ENCODE data around the gene MACF1.
"Not testable (repeated sequence)": the region's sequence is repeated elsewhere in the genome, so short reads cannot be mapped to it uniquely, and the experiment has no call there.

Gene MACF1

DNA sequence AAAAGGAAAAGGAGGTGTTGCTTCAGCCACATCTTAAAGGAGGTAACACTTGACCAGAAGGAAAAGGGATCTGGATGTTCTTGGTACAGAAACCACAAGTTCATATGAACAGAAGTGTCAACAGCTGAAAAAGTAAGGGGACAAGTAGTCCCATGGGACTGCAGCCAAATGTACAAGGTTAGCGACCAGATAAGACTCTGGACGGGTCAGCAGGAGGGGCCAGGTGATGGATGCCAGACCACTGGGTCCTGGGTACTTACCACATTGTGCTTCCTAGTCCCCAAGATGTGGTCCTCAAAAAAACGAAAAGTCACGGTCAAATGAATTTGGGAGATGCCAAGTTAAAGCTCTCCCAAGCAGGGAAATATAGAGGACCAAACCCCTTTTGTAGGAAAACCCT is 270.3 kb downstream of the MACF1 start:
- no peak for DNase-seq

DNA sequence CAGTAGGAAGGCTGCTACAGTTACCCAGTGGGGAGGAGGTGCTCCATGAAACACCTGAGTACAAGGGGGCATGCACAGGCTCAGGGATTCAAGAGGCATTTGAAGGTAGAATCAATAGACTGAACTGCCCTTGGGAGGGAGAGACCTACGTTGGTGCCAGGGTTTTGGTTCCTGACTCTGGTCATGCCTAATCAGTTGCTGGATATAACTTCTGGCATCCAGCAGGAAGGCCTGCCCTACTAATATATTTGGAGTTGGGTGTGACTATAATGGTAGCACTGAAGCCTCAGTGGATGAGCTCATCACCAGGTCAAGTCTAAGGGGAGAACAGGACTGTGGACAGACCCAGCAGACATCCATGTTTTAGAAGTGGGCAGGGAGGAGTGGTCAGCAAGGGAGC is 271.1 kb downstream of the MACF1 start:
- not testable (repeated sequence) for DNase-seq

DNA sequence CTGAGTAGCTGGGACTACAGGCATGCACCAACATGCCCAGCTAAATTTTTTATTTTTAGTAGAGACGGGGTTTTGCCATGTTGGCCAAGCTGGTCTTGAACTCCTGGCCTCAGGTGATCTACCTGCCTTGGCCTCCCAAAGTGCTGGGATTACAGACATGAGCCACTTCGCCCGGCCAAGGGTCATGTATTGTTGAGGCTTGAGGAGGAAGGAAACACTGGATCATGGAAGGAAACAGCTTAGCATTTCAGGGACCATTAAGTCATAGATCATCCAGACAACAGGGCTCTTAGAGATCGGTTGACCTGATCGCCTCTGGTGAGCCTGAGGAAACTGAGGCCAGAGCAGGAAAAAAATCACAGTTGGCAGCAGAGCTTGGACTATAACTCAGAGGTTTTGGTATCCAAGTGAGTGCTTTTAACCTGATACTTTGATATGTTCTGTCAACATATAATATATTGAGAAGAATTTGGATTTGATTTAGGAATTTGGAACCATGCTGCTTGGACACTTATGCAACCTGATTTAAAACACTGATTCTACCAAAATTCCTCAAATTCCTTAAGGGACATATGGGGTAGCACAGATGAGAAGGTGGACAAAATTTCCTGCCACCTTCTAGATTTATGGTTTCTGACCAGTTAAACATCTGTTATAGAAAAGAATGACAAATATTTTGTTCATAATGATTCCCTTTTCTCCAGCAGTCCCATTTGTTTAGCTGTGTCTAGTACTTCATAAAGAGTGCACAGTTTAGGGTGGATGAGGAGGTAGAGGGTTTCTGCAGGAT is 273.8 kb downstream of the MACF1 start:
- no peak for DNase-seq

DNA sequence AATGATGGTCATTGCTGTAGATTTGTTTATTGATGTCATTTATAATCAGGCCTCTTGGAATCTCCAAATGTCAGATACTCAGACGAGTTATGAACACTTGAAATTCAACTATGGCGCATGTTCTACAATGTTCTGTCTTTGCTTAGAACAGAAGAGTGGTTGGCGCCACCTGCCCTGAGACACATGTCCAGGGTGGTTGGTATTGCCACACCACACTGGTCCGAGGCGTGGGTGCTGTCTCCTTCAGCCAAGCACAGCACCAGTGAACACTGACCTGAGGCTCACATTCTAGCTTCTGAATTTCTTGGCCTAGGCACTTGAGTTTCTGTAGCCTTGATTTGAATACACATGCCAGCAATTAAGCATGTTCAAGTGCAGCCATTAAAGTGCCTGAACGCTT is 276.8 kb downstream of the MACF1 start:
- no peak for DNase-seq

DNA sequence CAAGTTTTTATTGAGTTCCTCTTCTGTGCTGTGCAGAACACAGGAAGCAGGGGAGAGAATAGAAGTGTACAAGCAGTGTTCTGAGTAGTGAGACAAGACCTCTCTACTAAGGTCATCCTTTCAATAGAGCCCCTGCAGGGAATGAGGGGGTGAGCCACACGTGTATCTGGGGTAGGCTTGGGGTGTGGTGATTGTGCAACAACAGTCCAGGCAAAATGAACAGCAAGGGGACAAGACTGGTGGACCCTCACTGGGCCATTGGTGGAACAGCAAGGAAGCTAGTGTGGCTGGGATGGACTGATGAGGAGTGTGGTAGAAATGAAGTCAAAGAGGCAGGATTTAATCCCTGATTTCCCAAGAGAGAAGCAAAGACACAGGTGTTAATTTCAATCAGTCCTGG is 278.8 kb downstream of the MACF1 start:
- DNase-seq: no peak

DNA sequence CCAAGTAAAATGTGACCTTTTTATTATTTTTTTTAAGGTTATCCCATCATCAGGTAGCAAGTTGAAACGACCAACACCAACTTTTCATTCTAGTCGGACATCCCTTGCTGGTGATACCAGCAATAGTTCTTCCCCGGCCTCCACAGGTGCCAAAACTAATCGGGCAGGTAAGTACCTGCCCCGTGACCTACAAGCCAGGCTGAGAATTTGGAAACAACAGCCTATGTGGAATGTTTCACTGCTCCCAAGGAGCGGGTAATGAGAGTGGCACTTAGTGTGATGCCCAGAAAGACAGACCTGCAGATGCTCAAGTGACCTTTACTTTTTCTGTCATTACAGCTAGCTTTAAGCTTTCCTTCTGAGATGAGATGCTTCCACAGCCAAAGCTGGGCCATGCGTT is 280.1 kb downstream of the MACF1 start:
- no peak for DNase-seq

DNA sequence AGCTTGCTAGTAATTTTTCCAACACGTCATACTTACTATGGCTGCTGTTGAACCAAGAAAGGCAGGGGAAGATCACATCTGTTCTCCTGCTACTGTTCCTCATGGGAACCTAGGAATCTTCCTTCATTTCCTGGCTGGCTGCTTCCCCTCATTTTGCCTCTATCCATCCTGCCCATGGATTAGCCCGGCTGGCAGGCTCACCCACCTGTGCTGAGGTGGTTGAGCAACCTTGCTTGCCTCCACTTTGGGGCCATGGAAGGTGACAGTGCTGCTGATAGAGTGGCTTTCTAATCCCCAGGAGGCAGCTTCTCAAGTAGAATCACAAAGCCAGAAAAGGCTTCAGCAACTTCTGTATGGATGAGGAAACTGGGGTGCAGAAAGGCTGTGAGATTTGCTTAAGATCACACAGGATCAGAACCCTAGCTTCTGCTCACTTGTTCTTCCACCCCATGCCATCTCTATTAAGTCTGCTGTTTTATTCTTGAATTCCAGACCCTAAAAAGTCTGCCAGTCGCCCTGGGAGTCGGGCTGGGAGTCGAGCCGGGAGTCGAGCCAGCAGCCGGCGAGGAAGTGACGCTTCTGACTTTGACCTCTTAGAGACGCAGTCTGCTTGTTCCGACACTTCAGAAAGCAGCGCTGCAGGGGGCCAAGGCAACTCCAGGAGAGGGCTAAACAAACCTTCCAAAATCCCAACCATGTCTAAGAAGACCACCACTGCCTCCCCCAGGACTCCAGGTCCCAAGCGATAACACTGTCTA is 280.7 kb downstream of the MACF1 start:
- DNase-seq: no peak

DNA sequence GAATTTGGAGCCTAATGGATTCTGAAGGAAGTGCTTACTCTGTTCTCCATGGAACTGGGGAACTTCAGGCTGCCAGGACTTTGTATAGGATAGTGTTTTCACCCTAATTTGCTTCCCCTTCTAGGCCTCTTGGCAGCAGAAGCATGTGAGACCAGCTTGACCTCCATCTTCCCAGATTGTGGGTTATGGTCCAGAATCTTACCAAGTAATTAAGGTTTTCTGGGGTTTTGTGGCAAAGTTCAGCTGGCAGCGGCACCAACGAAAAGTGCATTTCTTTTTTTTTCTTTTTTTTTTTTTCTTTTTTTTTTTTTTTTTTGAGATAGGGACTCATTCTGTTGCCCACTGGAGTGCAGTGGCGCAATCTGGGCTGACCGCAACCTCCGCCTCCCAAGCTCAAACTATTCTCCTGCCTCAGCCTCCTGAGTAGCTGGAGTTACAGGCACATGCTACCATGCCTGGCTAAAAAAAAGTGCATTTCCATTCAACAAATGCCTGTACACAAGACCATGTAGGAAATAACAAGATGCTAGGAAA is 283.6 kb downstream of the MACF1 start:
- no peak for DNase-seq

DNA sequence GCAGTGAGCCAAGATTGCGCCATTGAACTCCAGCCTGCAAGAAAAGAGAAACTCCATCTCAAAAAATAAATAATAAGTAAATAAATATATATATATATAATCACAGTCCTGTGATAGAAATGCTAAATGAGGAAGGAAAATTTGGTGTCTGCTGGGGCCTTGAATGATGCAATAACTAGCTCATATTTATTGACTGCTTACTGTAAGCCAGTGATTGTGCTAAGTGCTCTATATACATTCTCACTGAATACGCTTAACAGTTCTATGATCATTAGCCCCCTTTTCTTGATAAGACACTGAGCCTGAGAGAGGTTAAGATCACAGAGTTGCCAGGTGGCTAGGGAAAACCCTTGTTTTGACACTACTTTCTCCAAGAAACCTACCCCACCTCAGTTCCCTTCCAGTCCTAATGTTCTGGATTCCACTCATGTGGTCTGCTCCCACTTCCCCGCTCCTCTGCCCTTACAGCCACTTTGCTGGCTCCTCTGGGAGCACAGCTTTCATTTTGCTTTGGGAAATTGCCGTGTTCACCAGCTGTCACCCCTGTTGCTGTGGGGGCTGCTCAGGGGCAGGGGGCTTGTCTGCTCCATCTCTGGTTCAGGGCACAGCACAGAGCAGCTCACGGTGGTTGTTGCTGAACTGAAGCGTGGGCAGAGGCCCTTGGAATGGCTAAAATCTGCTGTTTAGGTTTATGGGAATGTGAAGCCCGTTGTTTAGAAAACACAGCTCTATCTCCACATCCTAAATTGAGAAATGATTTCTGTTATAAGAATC is 284.5 kb downstream of the MACF1 start:
- no peak for DNase-seq

DNA sequence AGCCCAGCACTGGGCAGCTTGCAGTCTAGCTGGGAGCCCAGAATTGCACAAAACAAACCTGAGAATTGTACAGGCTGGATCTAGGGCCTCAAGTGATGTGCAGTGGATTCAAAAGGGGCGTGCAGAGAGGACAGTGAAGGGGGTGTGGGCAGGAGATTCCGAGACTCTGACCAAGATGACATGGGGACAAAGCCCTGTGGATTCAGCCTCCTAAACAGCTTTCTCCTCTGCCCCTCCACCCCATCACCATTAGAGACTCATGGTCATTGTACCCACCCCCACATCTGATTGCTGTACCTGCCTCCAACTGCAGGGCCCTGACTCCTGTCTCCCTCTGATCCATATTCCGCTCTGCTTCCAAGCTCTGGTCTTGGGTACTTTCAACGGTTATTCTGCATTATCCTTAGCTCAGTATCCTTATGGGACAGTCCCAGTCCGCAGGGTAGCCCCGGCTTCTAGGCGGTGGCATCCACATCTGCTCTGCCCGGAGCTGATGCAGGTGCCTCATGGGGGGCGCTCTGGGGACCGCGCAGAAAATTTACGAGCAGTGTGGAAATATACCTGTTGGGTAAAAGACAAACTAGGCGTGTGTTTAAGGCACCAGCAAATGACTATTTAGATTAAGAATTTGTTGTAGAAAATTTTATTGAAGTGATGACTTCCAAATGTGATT is 285.2 kb downstream of the MACF1 start:
- DNase-seq: no peak

DNA sequence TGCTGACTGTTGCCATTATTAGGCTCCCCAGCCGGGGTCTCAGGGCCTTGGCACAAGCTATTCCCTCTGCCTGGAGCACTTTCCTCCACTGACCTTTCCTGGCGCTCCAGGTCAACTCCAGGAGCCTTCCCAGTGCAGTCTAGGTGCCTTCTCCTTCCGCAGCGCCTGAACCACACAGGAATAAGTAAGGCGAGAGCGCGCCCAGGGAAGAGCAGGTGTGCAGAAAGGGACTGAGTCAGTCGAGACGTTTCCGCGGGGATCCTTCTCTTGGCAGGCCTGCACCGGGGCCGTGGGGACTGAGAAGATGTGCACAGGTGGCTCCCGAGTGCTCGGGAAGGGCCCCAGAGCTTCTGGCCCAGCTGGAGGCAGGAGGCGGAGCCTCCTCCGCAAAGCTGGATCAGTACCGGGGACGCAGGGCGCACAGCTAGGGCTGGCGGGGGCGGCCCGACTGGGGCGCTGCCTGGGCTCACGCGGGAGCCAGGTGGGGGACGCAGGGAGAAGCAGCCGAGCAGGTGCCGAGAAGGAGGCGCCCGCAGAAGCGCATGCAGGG is 286.2 kb downstream of the MACF1 start:
- peak; percentile 16 to 35 for DNase-seq

DNA sequence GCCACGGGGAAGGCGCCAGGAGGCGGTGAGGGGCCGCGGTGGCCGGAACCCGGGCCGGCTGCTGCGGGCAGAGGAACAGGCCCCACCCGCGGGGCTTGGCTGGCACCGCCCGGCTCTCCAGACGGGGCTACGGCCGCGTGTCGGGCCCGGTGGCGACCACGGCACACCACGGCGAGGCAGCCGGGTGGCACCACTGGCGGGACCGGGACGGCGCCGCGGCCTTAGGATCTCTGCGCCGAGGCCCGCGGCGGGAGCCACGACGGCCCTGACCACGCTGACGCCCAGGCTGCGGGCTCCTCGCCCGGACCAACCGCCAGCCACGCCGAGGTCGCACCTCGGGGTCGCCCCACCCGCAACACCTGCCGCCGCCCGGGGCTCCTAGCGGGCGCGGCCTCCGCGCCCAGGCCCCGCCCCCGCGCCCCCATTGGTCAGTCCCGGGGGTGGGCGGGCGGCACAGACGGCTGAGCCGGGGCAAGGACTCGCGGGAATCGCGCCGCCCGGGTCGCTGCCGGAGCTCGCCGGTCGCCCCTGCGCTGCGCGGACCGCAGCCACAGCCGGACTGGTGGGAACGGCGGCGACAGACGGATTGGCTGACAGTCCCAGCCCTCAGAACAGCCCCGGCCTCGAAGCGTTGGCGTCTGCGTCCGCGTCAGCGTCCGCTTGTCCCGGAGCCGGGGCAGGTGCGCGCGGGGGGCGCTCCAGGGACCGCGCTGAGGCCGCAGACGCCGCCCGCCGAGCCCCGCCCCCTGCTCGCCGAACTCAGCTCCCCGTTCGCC is 286.8 kb downstream of the MACF1 start, which contains the start of gene BMP8A:
Gene BMP8A (plus strand): TSS at position 491 of the 776 bp plus-strand sequence. CDS start 356 bp downstream, outside the sequence.
- DNase-seq: peak; percentile 73 to 79

DNA sequence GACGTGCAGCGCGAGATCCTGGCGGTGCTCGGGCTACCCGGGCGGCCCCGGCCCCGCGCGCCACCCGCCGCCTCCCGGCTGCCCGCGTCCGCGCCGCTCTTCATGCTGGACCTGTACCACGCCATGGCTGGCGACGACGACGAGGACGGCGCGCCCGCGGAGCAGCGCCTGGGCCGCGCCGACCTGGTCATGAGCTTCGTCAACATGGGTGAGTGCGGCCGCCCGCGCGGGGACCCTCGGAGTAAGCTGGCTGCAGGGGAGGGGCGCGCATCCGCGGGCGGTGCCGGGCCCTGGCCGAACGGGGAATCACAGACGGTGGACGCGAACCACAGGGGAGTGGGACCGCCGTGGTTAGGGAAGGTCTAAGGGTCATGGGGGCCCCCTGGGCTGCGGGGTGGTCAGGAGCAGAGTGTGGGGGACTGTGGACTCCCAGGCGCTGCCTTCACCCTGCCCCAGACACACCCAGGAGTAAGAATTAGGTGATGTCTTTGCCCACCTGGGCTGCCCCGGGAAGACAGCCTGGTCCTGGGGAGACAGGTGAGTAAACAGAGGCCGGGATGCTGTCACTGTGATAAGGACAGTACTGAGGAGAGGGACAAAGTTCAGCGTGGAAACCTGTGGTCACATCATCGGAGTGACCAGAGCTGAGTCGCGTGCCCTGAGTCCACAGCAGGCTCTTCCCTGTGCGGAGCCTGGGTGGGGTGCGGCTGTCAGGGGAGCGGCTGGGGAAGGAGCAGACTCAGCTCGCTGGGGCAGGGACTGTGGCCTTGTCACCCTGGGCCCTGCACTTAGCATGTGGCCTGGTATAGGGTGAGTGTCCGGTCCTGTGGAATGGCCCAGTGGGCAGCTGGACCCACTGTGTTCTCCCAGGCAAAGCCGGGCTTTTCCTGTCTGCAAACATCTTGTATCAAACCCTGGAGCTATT is 287.9 kb downstream of the MACF1 start:
- DNase-seq: not testable (repeated sequence)

DNA sequence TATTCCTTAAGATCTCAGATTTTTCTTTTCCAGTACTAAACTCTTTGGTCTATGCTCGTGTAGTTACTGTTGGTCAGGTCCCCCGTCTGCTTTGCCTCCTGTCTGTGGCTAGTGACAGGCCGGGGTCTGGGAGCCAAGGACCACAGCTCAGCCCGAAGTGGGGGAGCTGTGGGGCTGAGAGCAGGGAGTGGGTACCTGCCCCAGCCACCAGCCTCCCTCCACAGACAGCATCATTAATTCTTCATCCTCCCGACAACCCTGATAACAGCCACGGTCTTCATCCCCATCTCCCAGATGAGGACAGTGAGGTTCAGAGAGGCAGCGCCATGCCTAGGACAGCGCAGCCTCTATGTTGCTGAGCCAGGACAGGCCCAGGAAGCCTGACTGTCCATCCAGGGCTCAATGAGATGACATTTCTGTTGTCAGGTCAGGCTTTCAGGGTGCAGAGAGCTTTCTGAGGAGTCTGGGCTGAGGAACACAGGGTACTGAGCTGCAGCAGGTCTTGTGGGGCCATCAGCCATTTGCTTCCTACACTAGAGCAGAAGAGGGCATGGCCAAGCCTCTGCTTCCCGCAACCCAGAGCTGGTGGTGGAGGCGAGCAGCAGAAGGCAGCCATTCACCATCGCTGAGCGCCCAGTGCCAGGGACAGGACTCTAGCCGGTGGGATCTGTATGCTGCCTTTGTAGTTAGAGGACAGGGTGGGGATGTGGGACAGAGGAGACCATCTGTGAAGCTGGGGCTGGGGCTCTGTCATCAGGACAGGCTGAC is 288.7 kb downstream of the MACF1 start:
- DNase-seq: not testable (repeated sequence)

DNA sequence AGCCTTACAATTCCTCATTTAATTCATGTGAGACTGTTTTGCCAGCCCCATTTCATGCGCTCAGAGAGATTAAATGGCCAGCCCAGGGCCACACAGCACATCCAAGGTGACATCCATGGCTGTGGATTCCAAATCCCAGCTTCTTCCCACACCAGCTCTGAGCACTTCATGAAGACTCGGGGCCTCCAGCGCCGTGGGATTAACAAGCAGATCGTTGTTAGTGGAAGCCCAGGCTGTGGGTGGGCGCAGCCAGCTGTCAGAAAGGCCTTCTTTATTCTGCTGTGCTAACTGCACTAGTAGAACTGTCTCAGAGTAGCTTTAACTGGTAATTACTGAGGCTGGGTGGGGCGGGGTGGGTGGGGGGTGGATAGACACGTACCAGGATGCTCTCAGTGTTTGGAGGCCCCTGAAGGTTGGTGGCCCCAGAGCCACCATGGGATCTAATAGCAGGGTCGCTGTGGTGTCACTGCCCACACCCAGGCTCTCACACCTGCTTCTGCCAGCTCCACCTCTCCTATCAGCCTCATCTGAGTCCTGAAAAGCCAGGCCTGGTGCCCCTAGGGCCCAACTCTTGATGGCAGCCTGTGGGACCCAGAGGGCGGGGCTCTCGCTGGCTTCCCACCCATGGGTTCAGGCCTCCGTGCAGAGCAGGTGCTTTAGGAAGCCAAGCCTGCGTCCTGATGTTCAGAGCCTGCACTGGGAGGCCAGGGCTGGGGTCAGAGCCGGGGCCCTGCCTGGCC is 290.3 kb downstream of the MACF1 start:
- DNase-seq: no peak

DNA sequence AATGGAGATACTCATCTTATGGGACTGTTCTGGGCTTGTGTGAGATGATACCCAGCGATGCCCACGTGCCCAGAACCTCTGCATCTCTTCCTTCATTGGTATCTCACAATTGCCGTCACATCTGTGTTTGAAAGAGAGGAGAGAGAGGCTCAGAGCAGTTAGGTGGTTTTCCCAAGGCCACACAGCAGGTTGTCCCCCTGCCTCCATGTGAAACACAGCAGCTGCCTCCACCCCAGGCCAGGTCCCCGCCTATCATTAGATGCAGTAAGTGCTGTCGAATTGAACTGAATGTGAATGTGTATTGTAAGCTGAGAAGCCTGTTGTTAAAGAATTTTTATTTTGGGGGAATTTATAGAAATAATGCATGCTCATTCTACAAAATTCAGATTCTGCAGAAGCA is 292.0 kb downstream of the MACF1 start:
- DNase-seq: not testable (repeated sequence)

DNA sequence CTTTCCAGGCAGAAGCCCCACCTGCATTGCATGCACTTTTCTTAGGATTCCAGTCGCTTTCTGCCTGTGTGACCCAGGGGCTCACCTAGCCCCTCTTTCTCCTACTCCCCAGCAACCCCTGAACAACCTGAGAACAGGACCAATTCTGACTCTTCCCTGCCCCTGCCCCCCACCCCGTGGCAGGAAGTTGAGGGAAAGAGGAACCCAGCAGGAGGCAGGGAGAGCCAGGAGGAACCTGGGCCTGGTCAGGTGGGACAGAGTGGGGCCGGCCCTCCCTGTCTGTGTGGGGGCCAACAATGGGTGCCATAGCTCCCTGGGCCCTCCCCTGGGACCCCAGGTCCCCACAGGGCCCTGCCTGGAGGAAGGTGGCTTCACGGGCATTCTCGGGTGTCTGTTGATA is 293.1 kb downstream of the MACF1 start:
- no peak for DNase-seq

DNA sequence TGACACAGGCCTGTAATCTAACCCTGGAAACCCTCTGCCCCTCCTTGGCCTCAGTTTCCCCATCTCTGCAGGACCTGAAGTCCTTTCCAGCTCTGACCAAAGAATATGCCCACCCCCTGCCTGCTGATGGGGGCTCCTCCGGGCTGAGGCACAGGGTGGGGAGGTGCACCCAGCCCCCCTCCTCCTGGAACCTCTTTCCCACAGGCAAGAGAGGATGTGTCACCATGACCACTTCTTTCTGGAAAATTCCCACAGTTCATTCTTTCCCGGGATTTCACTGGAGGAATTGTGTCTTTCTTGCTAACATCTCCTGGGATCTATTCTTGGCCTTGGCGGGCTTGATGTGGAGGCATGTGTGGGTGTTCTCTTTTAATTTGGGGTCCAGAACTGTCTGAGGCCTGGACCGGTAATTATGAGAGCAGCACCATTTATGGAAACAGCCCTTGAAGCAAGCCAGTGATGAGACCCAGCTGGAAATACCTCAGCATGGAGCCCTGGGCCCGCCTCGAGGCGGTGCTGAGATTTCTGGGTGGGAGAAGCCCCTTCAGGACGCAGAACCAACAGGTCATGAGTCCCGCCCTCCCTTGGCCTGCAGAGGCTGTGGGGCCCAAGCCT is 293.7 kb downstream of the MACF1 start:
- not testable (repeated sequence) for DNase-seq
